Erythroblast (primary cell): ENCODE measurements around the gene PIF1.

Source experiments
- GATA1 ChIP-seq: IDR thresholded peaks from 2 replicates; pipeline ENCODE4 v1.6.1; 2011; ENCODE audit warnings: low read depth, mild to moderate bottlenecking, control low read depth, low read length, moderate library complexity
- POLR2A ChIP-seq: IDR thresholded peaks from 2 replicates; pipeline ENCODE4 v1.6.1; 2011; ENCODE audit warnings: mild to moderate bottlenecking, low read length

GRCh38 chr15:64847448-64847847 is 22.0 kb upstream of the PIF1 start:
- TF ChIP-seq POLR2A = no peak
- TF ChIP-seq GATA1 = no peak
